HG03354 (cell line): ENCODE results near the gene SAMD8.
"Not testable (repeated sequence)": the region's sequence is repeated elsewhere in the genome, so short reads cannot be mapped to it uniquely, and the experiment has no call there.

ENCODE experiments used
- ATAC-seq: cut with Tn5 transposase; IDR thresholded peaks from one replicate; pipeline ENCODE4 v1.9.1; 2021; ENCODE audit warnings: mild to moderate bottlenecking; ENCODE audit not compliant: unreplicated experiment, poor library complexity, severe bottlenecking

Gene SAMD8

DNA sequence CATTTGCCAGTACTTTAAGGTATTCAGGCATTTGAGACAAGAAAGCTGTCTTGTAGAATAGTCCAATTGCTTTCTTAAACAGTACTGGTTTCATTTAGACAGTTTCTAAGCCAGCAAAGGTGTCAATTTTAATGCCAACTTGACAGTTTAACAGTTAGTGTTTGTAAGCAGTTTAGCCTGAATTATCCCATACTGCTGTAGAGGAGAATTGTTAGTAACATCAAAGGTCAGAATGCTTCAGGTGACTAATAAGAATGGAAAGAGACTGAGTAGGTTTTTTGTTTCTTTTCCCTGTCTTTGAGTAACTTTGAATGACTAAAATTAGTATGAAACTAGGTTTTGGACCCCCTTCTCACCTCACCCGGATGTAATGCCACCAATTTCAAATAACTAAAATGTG lies 69.6 kb downstream of the SAMD8 start:
- ATAC-seq, result no peak

DNA sequence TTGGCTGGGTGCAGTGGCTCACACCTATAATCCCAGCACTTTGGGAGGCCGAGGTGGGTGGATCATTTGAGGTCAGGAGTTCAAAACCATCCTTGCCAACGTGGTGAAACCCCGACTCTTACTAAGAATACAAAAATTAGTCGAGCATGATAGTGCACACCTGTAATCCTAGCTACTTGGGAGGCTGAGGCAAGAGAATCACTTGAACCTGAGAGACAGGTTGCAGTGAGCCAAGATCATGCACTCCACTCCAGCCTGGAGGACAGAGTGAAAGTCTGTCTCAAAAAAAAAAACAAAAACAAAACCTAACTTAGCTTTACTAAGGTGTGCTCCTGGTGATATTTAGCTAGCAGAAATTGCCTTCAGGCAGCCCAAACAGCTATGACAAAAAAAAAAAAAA lies 74.9 kb downstream of the SAMD8 start:
- ATAC-seq, result no peak

DNA sequence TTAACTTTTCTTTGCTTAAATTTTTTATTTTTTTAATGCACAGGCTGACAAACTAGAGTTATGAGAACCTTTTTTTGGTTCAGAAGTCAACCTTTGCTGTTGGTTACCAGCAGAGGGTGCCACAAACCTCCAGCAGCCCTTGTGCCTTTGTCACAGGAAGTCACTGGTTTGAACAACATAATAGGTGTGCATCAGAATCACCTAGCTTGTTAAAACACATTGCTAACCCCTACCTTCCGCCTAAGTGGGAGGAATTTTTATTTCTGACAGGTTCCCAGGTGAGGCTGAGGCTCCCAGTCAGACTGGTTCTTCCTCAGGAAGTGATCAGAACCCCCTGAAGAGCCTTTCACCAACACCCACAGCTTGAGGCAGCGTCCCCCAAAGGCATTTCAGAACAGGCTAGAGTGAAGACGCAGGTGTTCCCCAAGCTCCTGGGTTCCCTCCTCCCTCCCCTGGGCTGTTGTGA lies 76.5 kb downstream of the SAMD8 start:
- peak; percentile 66 for ATAC-seq

DNA sequence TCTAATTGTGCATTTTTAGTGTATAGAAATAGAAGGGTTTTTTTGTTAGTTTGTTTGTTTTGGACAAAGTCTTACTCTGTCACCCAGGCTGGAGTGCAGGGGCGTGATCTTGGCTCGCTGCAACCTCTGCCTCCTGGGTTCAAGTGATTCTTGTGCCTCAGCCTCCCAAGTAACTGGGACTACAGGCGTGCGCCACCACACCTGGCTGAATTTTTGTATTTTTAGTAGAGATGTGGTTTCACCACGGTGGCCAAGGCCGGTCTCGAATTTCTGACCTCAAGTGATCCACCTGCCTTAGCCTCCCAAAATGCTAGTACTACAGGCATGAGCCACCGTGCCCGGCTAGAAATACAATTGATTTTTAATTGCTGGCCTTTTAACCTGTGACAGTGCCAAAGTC lies 77.1 kb downstream of the SAMD8 start:
- not testable (repeated sequence) for ATAC-seq

DNA sequence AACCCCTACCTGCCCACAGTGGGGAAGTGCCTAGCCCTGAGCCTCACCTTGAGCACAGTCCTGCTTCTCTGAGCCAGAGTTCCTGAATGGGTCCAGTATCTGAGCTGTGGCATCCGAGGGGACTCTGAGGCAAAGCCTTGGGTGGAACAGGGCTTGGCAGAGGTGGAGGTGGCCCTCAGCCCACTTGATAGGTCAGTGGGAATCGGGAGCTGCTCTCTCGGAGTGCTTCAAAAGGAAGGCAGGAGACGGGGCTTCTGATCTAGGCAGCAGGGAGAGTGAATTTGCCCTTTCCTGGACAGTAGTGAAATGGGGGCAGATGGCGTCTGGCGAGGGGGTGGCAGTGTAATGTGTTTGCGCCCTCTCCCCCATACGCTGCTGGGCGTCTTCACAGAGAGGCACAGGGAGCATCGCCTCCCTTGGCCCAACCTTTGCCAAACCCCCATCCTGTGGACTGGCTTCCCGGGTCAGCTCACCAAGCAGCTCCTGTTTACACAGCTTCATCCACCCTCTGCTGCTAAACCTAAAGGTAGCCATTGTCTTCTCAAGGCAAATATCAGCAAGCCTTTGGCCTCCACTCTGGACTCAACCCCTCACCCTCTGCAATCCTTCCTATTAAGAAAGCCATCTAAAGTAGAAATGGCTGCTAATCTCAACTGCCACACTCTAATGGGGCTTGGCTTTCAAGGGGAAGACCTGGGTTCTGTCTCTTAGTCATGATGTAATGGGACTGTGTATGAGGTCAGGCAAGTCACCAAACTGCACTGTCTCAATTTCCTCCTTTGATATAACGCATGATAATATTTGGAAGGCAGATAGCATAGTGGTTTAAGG lies 78.0 kb downstream of the SAMD8 start:
- ATAC-seq, result no peak

DNA sequence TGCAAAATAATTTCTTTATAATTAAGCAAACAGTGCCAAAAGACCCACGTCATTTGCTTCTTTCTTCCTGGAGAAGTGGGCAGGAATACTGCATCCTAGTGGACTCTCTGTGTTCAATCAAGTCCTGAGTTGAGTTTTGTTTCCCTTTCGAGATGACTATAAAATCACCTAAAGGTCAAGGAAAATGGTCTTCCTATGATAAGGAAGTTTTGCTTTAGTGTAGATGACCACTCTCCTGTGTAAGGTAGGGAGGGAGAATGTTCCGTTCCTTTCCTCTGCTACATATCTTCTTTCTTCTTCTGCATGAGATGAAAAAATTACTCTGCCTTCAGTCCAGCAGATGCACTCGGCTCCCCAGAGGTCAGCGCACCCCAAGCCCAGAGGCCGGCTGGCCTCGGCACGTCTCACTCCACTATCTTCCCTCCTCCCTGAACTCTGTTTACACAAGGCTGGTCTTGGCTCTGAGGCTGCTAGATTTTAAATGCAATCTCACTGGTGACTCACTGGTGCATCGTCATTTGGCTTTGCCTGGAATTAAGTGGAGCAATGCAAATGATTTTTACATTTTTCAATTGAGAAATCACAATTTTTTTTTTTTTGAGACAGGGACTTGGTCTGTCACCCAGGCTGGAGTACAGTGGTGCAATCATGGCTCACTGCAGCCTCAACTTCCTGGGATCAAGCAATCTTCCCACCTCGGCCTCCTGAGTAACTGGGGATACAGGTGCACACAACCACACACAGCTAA lies 80.5 kb downstream of the SAMD8 start:
- ATAC-seq, result no peak

DNA sequence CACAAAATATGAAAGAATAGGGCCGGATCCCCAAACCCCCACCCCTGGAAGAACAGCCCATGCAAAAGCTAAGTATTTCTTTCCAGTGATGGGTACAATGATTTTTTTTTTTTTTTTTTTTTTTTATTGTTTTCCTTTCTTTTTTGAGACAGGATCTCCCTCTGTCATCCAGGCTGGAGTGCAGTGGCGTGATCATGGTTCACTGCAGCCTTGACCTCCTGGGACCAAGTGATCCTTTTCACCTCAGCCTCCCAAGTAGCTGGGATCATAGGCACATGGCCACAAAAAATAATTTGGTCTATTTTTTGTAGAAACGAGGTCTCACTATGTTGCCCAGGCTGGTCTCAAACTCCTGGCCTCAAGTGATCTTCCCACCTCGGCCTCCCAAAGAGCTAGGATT lies 83.2 kb downstream of the SAMD8 start:
- not testable (repeated sequence) for ATAC-seq

DNA sequence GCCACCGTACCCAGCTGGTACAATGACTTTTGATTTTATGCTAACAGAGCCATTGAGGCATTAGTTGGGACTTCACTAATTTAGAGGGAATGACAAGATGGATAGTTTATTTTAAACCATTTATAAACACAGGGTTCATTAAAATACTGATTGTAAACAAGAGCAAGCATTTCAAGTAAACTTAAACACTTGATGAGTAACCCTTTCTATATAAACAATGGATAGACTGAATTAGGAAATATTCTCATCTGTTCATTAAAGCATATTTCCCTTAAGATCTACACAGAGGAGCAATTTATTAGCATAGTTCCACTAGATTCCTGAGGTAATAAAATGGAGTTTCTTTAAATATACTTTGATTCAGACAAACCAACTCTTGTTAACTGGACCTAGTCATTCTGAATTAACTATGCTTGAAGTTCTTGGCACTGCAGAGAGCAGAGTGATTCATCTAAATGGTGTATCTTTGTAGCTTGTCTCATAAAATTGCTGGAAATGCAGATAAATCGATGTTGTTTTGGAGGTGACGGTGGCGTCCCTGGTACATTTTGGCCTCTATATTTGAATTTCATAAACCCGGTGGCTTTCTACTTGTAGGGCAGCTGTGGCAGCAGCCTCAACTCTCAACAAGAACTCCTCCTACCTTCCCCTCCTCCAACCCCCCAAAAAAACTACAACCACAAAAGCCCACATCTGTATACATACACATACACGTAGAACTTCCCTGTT lies 83.7 kb downstream of the SAMD8 start:
- ATAC-seq, result no peak

DNA sequence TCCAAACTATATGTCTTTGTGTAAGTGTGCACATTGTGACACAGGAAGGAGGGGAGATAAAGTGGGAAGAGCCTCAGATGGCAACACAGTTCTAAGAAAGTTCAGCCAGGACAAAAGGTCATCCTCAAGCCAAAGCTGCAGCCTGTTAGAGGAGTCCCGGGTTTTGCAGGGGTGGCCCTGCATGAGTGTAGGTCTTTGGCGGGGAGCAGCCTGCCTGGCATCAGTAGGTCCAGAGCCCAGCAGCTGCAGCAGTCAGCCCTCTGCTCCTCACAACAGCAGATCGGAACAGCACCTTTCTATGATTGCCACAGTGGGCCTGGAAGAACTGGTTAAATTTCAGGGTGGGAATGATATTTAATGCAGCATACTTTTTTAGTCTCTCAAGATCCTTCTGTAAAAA lies 85.6 kb downstream of the SAMD8 start:
- no peak for ATAC-seq

DNA sequence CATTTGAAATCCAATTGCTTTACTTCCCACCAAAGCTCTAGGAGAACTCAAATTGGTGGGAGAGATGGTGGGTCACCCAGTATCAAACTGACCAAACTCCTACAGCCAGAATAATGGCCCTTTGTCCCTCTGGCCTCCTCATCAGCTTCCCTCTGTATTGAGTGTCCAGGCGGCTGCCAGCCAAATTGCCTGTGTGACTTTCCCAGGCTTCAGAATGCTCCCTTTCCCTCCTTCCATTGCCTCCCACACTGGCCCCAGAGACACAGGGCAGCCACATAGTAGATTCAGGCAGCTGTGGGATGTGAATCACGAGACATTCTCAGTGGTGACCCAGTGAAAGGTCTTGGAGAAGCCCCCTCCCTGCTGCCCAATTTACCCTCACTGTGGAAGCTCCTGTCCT lies 86.5 kb downstream of the SAMD8 start:
- no peak for ATAC-seq

DNA sequence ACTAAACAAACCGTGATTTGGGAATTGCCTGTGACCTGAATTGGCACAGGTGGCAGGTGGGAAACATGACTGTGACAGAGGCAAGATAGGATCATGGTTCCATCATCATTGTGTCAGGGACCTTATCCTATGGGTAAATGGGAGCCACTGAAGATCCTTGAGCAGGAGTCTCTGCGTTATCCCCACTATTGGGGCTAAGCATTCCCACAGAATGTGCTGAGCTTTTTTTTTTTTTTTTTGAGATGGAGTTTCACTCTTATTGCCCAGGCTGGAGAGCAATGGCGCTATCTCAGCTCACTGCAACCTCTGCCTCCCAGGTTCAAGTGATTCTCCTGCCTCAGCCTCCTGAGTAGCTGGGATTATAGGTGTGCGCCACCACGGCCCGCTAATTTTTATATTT lies 88.5 kb downstream of the SAMD8 start:
- ATAC-seq, result not testable (repeated sequence)

DNA sequence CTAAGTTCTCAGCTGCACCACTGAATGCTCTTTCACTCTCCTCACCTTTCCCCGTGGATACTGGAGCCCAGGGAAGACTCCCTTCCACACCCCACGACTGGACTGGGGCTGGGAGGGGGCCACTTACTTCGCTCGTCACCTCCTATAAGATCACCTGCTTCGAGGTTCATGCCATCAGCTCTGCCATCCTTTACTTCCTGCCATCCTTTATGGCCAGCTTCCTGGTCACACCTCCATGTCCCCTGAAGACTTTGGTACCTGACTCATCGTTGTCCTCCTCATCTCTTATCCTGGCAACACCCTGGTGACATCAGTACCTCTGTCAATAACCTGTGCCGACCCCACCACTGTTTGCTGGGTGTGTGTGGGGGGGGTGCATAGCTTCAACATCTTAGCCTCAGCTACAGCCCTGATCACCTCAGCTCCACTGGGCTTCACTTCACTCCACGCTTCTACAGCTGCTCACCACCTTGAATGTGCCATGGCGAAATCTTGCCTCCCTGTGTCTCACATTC lies 90.4 kb downstream of the SAMD8 start:
- no peak for ATAC-seq

DNA sequence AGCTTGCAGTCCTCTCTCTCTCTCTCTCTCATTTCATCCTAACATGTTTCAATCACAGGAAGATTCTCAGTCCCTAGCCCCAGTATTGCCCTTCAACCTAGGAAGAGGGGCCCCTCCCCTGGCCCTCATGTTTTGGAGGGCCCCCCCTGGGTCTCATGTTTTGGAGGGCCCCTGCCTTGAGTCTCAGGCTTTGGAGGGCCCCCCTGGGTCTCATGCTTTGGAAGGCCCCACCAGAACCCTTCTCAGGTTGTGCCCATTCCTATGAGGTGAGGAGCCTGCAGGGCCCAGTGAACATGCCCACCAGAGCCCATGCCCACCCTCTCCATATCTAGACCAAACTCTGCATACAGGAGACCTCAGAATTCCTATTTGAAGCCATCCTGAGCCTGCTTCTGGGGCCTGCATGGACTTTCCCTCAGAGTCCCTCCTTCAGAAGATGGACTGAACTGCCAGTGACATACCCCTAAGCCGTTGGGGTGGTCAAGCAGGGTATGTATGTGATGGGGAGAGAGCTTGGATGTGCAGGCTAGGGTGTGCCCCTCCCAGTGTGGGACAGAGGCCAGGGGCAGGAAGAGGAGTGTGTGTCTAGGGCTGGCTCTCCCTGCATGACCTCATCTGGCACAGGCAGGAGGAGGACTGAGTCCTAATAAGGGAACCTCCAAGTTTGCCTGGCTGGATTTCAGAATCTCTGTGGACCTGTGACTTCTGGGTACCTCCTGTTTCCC lies 91.0 kb downstream of the SAMD8 start:
- ATAC-seq, result no peak

DNA sequence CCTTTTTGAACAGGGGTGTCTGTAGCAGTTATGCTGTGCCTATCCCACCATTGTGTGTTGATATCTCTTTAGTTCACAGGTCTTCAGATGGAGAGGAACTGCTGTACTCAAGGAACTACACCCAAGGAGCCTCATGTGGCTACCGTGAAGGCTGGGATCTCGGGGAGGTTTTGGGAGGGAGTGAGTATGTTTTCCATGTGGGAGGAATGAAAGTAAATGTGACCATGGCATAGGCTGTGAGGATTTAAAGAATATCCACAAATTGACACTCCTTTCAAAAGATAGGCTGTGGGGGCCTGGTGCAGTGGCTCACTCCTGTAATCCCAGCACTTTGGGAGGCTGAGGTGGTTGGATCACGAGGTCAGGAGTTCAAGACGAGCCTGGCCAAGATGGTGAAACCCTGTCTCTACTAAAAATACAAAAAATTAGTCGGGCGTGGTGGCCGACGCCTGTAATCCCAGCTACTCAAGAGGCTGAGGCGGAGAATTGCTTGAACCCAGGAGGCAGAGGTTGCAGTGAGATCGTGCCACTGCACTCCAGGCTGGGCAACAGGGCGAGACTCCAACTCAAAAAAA lies 91.7 kb downstream of the SAMD8 start:
- not testable (repeated sequence) for ATAC-seq

DNA sequence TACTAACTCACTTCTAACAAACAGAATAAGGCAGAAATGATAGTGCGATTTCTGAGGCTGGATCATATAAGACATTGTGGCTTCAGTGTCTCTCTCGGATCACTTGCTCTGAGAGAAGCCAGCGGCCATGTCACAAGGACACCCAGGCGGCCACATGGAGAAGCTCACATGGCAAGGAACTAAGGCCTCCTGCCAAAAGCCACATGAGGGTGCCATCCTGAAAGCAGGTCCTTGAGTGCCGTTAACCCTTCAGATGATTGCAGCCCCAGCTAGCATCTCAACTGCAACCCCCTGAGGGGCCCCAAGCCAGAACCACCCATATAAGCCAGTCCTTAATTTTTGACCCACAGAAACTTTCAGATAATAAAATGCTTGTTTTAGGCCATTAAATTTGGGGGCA lies 92.3 kb downstream of the SAMD8 start:
- no peak for ATAC-seq

DNA sequence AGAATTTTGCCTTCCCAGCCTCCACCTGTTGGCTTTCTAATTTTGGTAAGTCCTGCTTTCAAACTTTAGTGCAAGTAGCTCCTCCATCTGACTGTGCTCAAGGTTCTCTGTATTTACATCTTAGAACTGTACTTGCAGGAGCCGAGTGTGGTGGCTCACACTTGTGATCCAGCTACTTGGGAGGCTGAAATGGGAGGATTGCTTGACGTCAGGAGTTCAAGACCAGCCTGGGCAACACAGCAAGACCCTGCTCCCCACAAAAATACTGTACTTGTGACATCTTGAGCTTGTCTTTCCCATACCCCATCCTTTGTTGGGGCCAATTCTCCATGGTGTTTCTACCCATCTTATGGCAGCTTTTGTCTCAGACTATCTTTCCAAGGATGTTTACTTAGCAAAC lies 94.5 kb downstream of the SAMD8 start:
- no peak for ATAC-seq

DNA sequence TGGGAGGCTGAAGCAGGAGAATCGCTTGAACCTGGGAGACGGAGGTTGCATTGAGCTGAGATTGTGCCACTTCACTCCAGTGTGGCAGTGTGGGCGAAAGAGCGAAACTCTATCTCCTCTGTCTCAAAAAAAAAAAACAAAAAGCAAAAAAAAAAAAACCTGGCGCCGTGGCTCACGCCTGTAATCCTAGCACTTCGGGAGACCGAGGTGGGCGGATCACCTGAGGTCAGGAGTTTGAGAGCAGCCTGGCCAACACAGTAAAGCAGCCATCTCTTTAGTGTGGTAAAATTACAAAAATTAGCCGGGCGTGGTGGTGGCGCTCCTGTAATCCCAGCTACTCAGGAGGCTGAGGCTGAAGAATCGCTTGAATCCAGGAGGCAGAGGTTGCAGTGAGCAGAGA lies 95.2 kb downstream of the SAMD8 start:
- not testable (repeated sequence) for ATAC-seq

DNA sequence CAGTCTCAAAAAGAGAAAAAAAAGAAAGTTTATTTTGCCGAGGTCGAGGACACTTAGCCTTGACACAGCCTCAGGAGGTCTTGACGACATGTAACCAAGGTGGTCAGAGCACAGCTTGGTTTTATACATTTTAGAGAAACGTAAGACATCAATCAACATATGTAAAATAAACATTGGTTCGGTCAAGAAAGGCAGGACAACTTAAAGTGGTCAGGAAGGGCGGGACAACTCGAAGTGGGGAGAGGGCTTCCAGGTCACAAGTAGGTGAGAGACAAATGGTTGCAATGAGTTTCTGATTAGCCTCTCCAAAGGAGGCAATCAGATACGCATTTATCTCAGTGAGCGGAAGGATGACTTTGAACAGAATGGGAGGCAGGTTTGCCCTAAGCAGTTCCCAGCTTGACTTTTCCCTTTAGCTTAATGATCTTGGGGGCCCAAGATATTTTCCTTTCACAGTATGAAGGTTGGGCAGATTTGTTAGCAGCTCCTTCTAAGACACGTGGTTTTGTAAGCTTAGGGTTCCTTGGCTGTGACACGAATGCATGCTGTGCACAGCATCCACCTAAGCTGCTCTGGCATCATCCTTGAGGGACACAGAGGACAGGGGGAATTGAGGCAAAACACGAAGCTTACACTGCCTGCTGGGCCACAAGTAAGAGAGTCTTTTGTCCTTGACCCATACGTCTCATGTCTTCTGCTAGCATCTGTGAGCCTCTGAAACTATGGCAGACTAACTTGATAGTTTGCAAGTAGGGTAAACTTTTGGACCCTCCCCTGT lies 95.8 kb downstream of the SAMD8 start:
- ATAC-seq, result no peak

DNA sequence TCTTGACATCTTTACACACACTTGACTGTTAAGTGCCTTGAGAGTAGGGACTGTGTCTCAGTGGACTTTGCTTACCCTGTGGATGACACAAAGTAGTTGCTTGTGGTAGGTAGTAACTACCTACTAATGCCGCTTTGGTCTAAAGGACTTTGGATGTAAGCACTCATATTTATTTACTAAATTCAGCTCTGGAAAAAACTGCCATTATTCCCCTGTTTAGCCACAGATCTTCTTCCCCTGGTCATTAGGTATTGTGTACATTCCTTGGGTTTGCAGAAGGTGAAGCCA lies 96.3 kb downstream of the SAMD8 start:
- no peak for ATAC-seq
